Ovary (tissue), 3 donors: Measurements from ENCODE around the gene GRIN2D.

Experiments
- POLR2A ChIP-seq: fragments of 450-650 bp; IDR thresholded peaks from one replicate; pipeline ENCODE4 v1.6.1; 2017; ENCODE audit warnings: antibody characterized with exemption, mild to moderate bottlenecking, moderate library complexity
- TF ChIP-seq, protein P1 (sequence below), 3 donors: fragments of 450-650 bp in 2 of 3; fragments of 200-600 bp in 1 of 3; IDR thresholded peaks; one replicate each; pipeline versions ENCODE4 v1.5.1 to v1.8.0; 2016 to 2022; ENCODE audit warnings: antibody characterized with exemption in 3 of 3, mild to moderate bottlenecking in 1 of 3
- donor health status: DM: no; HTN: no; CAD: no.

DNA sequence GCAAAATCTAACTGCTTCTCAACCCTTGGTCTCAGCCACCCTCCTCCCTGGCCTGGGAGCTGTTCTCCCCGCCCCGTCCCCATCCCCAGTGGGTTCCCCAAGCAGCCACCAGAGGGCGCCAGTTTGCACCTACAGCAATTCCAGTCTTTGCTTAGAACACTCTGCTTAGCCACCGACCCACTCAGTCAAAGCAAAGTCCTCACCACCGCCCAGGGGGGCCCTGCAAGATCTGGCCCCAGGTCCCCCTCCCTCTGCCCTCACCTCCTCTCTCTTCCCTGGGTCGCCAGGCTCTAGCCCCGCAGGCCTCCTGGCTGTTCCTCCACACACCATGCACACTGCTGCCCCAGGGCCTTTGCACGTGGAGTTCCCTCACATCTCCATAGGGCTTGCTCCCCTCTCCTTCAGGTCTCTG, 42.1 kb upstream of the GRIN2D start:
- TF ChIP-seq, protein P1, sequence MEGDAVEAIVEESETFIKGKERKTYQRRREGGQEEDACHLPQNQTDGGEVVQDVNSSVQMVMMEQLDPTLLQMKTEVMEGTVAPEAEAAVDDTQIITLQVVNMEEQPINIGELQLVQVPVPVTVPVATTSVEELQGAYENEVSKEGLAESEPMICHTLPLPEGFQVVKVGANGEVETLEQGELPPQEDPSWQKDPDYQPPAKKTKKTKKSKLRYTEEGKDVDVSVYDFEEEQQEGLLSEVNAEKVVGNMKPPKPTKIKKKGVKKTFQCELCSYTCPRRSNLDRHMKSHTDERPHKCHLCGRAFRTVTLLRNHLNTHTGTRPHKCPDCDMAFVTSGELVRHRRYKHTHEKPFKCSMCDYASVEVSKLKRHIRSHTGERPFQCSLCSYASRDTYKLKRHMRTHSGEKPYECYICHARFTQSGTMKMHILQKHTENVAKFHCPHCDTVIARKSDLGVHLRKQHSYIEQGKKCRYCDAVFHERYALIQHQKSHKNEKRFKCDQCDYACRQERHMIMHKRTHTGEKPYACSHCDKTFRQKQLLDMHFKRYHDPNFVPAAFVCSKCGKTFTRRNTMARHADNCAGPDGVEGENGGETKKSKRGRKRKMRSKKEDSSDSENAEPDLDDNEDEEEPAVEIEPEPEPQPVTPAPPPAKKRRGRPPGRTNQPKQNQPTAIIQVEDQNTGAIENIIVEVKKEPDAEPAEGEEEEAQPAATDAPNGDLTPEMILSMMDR (IDR thresholded peaks at IDR 0.05): no peak
- TF ChIP-seq POLR2A: no peak
